K562 (cell line): ENCODE measurements around the gene C10orf95. TPM values are rescaled to one million over a fixed set of nuclear protein-coding genes. Genes with fewer than 3 reads are reported as not detected.

ENCODE experiments used
- ATAC-seq: fragments of 200-7000 bp; cut with Tn5 transposase; 3 replicates; pipeline ENCODE4 v1.9.1; 2020; ENCODE audit warnings: moderate library complexity
- BruUV-seq: library from RNA; stranded (reverse); fragments of 400-500 nt; replicated peaks from 2 replicates; lab custom pipeline; 2021; lab: Mats Ljungman, UMichigan
- CTCF ChIA-PET: fragments of 300-600 bp; formaldehyde crosslinking; extraction: SDS; loops from one replicate; lab custom pipeline; 2021; ENCODE audit warnings: low intra/inter-chr PET ratio; lab: Yijun Ruan, JAX
- POLR2A ChIA-PET: fragments of 300-600, 350-650 bp; sonication (Branson Sonifier 250); formaldehyde crosslinking; extraction: SDS; loops from one replicate; lab custom pipeline; 2021; ENCODE audit warnings: antibody characterized with exemption, inconsistent platforms; lab: Yijun Ruan, JAX
- DNase-seq, 4 experiments: peaks; one replicate each; pipeline versions ENCODE4 v3.0.0 to v3.0.0-alpha.2; 2011 to 2018; ENCODE audit warnings: low spot score in 3 of 4, mixed read lengths in 3 of 4; ENCODE audit errors: extremely low read depth in 1 of 4
- FAIRE-seq: peaks from 2 replicates; lab custom pipeline; 2011; peaks lifted over from hg19 to GRCh38; lab: Jason Lieb, UNC
- H2AFZ ChIP-seq: 2 replicates; pipeline ENCODE4 v1.6.0; 2011; ENCODE audit warnings: low read depth, low read length, control low read depth, inconsistent platforms
- H3K27ac ChIP-seq: fragments of 200-600 bp; 3 replicates; pipeline ENCODE4 v1.8.0; 2011; ENCODE audit warnings: low read depth, mild to moderate bottlenecking, control low read depth, inconsistent platforms, low read length, moderate library complexity, mixed read lengths; ENCODE audit errors: extremely low read depth
- H3K27me3 ChIP-seq, 2 experiments: fragments of 300-600 bp in 1 of 2; 2 replicates in 1 of 2; 3 replicates in 1 of 2; pipeline versions ENCODE4 v1.6.0 to v1.8.0; 2011; ENCODE audit warnings: inconsistent platforms in 2 of 2, low read length in 2 of 2, mild to moderate bottlenecking in 1 of 2, mixed read lengths in 1 of 2, moderate library complexity in 1 of 2; ENCODE audit not compliant: control insufficient read depth in 2 of 2, insufficient read depth in 2 of 2
- H3K36me3 ChIP-seq: fragments of 300-600 bp; 3 replicates; pipeline ENCODE4 v1.8.0; 2011; ENCODE audit warnings: mild to moderate bottlenecking, low read length, inconsistent platforms; ENCODE audit not compliant: control insufficient read depth, insufficient read depth
- H3K4me1 ChIP-seq, 2 experiments: fragments of 200-600 bp in 1 of 2; replicated peaks in 1 of 2; 2 replicates in 1 of 2; 3 replicates in 1 of 2; pipeline versions ENCODE4 v1.5.1 to v1.8.0; 2011; ENCODE audit warnings: inconsistent platforms in 2 of 2, low read length in 2 of 2, mild to moderate bottlenecking in 1 of 2, mixed read lengths in 1 of 2, moderate library complexity in 1 of 2; ENCODE audit not compliant: control insufficient read depth in 2 of 2, insufficient read depth in 2 of 2
- H3K4me2 ChIP-seq: 2 replicates; pipeline ENCODE4 v1.6.1; 2011; ENCODE audit warnings: low read length, control low read depth, inconsistent platforms, mixed read lengths; ENCODE audit not compliant: insufficient read depth
- H3K4me3 ChIP-seq: fragments of 200-600 bp; sonication (generic), shearing (Covaris generic); 2 replicates; pipeline ENCODE4 v1.5.1; 2016; ENCODE audit warnings: control low read depth, inconsistent platforms
- H3K79me2 ChIP-seq: fragments of 200-600 bp; 3 replicates; pipeline ENCODE4 v1.8.0; 2011; ENCODE audit warnings: low read length, inconsistent platforms; ENCODE audit not compliant: control insufficient read depth, insufficient read depth
- H3K9ac ChIP-seq, 2 experiments: 2 replicates each; pipeline versions ENCODE4 v1.6.0 to v1.6.1; 2011; ENCODE audit warnings: low read depth in 2 of 2, low read length in 2 of 2, control low read depth in 1 of 2, inconsistent platforms in 1 of 2, mild to moderate bottlenecking in 1 of 2, mixed read lengths in 1 of 2; ENCODE audit not compliant: insufficient read depth in 1 of 2
- H3K9me1 ChIP-seq: one replicate; pipeline ENCODE4 v1.6.0; 2011; ENCODE audit warnings: inconsistent platforms, mild to moderate bottlenecking, low read length, moderate library complexity; ENCODE audit not compliant: control insufficient read depth, insufficient read depth
- H3K9me3 ChIP-seq: replicated peaks from 2 replicates; pipeline ENCODE4 v1.5.1; 2011; ENCODE audit warnings: low read depth, low read length, inconsistent platforms; ENCODE audit not compliant: control insufficient read depth, insufficient read depth
- H4K20me1 ChIP-seq: replicated peaks from 2 replicates; pipeline ENCODE4 v1.6.1; 2011; ENCODE audit warnings: low read length, inconsistent platforms, mixed read lengths; ENCODE audit not compliant: control insufficient read depth, insufficient read depth
- ARHGAP35 ChIP-seq: fragments of 450-650 bp; IDR thresholded peaks from 2 replicates; pipeline ENCODE4 v1.6.1; 2018; ENCODE audit not compliant: partially characterized antibody
- BCOR ChIP-seq: fragments of 450-650 bp; IDR thresholded peaks from 2 replicates; pipeline ENCODE4 v1.6.1; 2016
- BRD4 ChIP-seq: fragments of 200-600 bp; sonication (generic); IDR thresholded peaks from 2 replicates; pipeline ENCODE4 v1.6.1; 2017; ENCODE audit warnings: inconsistent platforms
- CCNT2 ChIP-seq: IDR thresholded peaks from 2 replicates; pipeline ENCODE4 v1.6.1; 2011; ENCODE audit warnings: borderline replicate concordance, low read depth, mild to moderate bottlenecking, moderate library complexity, mixed read lengths, low read length; ENCODE audit not compliant: insufficient read length; ENCODE audit errors: extremely low read depth
- DACH1 ChIP-seq: fragments of 450-650 bp; IDR thresholded peaks from 2 replicates; pipeline ENCODE4 v1.6.1; 2018; ENCODE audit not compliant: partially characterized antibody
- HDAC1 ChIP-seq, 2 experiments: fragments of 450-650 bp; IDR thresholded peaks; 2 replicates each; pipeline ENCODE4 v1.6.1; 2016 to 2017; ENCODE audit warnings: inconsistent platforms in 1 of 2, mild to moderate bottlenecking in 1 of 2, moderate library complexity in 1 of 2
- HDAC3 ChIP-seq: fragments of 450-650 bp; IDR thresholded peaks from 2 replicates; pipeline ENCODE4 v1.6.1; 2018; ENCODE audit warnings: borderline replicate concordance, mild to moderate bottlenecking, moderate library complexity; ENCODE audit not compliant: partially characterized antibody
- MYNN ChIP-seq, 2 experiments: sonication (generic); formaldehyde crosslinking in 1 of 2; IDR thresholded peaks; 2 replicates each; pipeline versions ENCODE4 v1.5.0 to v1.6.1; 2016 to 2020; ENCODE audit warnings: antibody characterized with exemption in 1 of 2, missing genetic modification reagents in 1 of 2
- NELFE ChIP-seq: IDR thresholded peaks from 2 replicates; pipeline ENCODE4 v1.6.1; 2011; ENCODE audit warnings: mild to moderate bottlenecking; ENCODE audit not compliant: insufficient read depth, insufficient read length
- TAF15 ChIP-seq: fragments of 200-400 bp; formaldehyde crosslinking; IDR thresholded peaks from 2 replicates; pipeline ENCODE4 v1.6.1; 2017; ENCODE audit warnings: mild to moderate bottlenecking, low read depth, low read length, moderate library complexity
- TRIM24 ChIP-seq, 2 experiments: fragments of 450-650 bp; IDR thresholded peaks; 2 replicates each; pipeline ENCODE4 v1.6.1; 2016
- ZBTB7A ChIP-seq: IDR thresholded peaks from 2 replicates; pipeline ENCODE4 v1.6.1; 2011; ENCODE audit warnings: low read depth, mild to moderate bottlenecking, low read length, moderate library complexity, borderline replicate concordance; ENCODE audit not compliant: control insufficient read depth
- ZNF212 ChIP-seq: fragments of 450-650 bp; formaldehyde crosslinking; IDR thresholded peaks from 2 replicates; pipeline ENCODE4 v1.4.0; 2020; ENCODE audit warnings: mild to moderate bottlenecking
- ZNF655 ChIP-seq: fragments of 250-450 bp; sonication (Bioruptor Pico); IDR thresholded peaks from 2 replicates; pipeline ENCODE4 v1.5.0; 2021
- WGBS: fragments of 100-300 bp; shearing (Covaris generic); methylation state at CpG from one replicate; pipeline ENCODE4 v1.1.6; 2016; ENCODE audit warnings: low coverage, mixed read lengths; ENCODE audit not compliant: insufficient coverage; ENCODE audit errors: missing lambda C conversion rate; 5-methylcytosine and 5-hydroxymethylcytosine counted together
- in situ Hi-C: fragments of 300-500 bp; cut with MboI; formaldehyde crosslinking; loops from 4 replicates; pipeline ENCODE4 v1.15.0; 2018; ENCODE audit warnings: inconsistent platforms, mixed read lengths
- intact Hi-C: fragments of 100-400 bp; cut with micrococcal nuclease; formaldehyde crosslinking; loops from 2 replicates; pipeline ENCODE4 v1.14.2; 2022
- polyA plus RNA-seq, 8 experiments: library from polyadenylated mRNA; depleted of rRNA in 4 of 8; stranded (reverse) in 5 of 8; unstranded in 3 of 8; fragments of >200 nt; fragmentation: Nextera tagmentation in 2 of 8; fragmentation: Illumina TruSeq in 1 of 8; extraction: Ambion mirVana in 2 of 8; extraction: Trizol in 1 of 8; gene quantifications; 2 replicates each; pipeline versions ENCODE4 v1.2.1 to v1.2.3, GENCODE V29; 2011 to 2014; ENCODE audit warnings: inconsistent platforms in 1 of 8, missing spikeins in 1 of 8
- total RNA-seq, 7 experiments: library from RNA; depleted of rRNA in 6 of 7; stranded (reverse); fragments of >200 nt in 6 of 7; fragmentation: Illumina TruSeq in 2 of 7; extraction: Trizol in 2 of 7; gene quantifications; 2 replicates each; pipeline versions ENCODE4 v1.2.1 to v1.2.3, GENCODE V29; 2011 to 2021; ENCODE audit warnings: low replicate concordance in 1 of 7

C10orf95 gene
- total and polyA plus RNA-seq, 9 of the 15 experiments (the other 6 are each of a cell fraction or from before 2014, with no cell fraction given): 0.03 to 0.41 (median 0.17) TPM; not detected in 1

DNA sequence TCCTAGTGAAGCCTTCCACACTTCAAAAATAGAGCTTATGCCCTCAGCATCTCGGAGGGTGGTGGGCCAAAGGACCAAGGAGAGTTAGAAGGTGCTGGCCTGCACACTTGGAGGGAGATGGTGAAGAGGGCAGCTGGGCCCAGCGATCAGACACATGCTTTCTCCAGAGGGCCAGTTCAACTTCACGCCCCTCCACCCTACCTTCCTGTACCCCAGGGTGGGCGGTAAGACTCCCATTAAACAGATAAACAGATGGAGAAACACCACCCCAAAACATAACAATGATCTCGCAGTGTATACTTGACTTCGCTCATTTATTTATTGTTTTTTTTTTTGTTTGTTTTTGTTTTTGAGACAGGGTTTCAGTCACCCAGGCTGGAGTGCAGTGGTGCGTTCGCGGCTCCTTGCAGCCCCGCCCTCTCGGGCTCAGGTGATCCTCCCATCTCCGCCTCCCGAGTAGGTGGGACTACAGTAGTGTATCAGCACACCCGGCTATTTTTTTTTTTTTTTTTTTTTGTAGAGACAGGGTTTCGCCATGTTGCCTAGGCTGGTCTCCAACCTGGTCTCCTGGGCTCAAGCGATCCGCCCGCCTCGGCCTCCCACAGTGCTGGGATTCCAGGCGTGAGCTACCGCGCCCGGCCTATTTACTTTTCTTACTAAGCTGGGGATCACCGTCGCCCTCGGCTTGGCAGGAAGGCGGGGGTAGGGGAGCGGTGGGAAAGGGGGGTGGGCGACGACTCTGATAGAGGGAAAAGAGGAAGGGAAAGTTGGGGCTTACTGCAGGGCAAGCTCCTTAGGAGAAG, 1.8 kb downstream of the C10orf95 start (continued):
- TF ChIP-seq HDAC3: no peak

- 55% methylated on average over 2 of the region's 2 CpGs for WGBS
- no peaks in the 10 kb centered on the region for H3K27me3 ChIP-seq
- BruUV-seq: no TSS peak
- no peak for TF ChIP-seq MYNN (IDR thresholded peaks at IDR 0.05)
- no peak for TF ChIP-seq MYNN (CRISPR knock-in tag; IDR thresholded peaks at IDR 0.05)
- TF ChIP-seq DACH1: no peak
- no peak for TF ChIP-seq TRIM24 (IDR thresholded peaks at IDR 0.05)
- no peak for TF ChIP-seq CCNT2
- TF ChIP-seq BCOR: no peak
- TF ChIP-seq HDAC1 (IDR thresholded peaks at IDR 0.05): no peak
- no peak for TF ChIP-seq BRD4
- TF ChIP-seq ARHGAP35: no peak
- TF ChIP-seq ZNF655 (CRISPR knock-in tag): no peak
- TF ChIP-seq ZNF212 (CRISPR knock-in tag): no peak
- TF ChIP-seq ZBTB7A: no peak
- TF ChIP-seq TAF15: no peak
- no peak for TF ChIP-seq NELFE
These were observed 6.5 kb downstream of the C10orf95 start for GRCh38 chr10:102444851-102445250.

More at GRCh38 chr10:102444851-102445250, 6.5 kb downstream of the C10orf95 start:
- H4K20me1 ChIP-seq: no peaks in the 10 kb centered on the region
- peaks cover 6 to 7% of the 10 kb centered on the region in 2 experiments; a peak in 4 of 5 replicates for H3K4me1 ChIP-seq
- no peak for FAIRE-seq
- H3K9me1 ChIP-seq: no peaks in the 10 kb centered on the region
- in situ Hi-C loops: loop anchor here (25.0 kb wide), 1 partner anchor 608 kb away; the partner anchor contains the start of gene KCNIP2
- intact Hi-C loops: no loop called here
- no peak overlapping the region for H3K4me3 ChIP-seq
- no peak overlapping the region for H3K4me2 ChIP-seq
- no peak overlapping the region for H2AFZ ChIP-seq
- peaks cover 6% of the 10 kb centered on the region; the same call in 1 of the 3 replicates for H3K79me2 ChIP-seq
- no peak overlapping the region for H3K9ac ChIP-seq
- DNase-seq: no peak
- ChIA-PET CTCF (no interaction called here), POLR2A (interaction anchor here (1.2 kb wide), 1 partner anchor 10 kb away, joined by 4 read pairs; no protein-coding TSS in a partner anchor)
- ATAC-seq: no peak
- H3K27ac ChIP-seq: no peak overlapping the region
- H3K9me3 ChIP-seq: no peaks in the 10 kb centered on the region
- no peaks in the 10 kb centered on the region; the same call in 2 of the 3 replicates for H3K36me3 ChIP-seq
